AG09319 (cell line): ENCODE results near the gene LRFN5.

Experiments
- DNase-seq: peaks from one replicate; pipeline ENCODE4 v3.0.0-alpha.2; 2010; ENCODE audit warnings: low read depth; ENCODE audit errors: extremely low read depth
- TF ChIP-seq, protein P1 (sequence below): IDR thresholded peaks from 2 replicates; pipeline ENCODE4 v1.5.1; 2011; ENCODE audit warnings: low read depth, mild to moderate bottlenecking, inconsistent platforms, low read length, moderate library complexity

Gene LRFN5

DNA sequence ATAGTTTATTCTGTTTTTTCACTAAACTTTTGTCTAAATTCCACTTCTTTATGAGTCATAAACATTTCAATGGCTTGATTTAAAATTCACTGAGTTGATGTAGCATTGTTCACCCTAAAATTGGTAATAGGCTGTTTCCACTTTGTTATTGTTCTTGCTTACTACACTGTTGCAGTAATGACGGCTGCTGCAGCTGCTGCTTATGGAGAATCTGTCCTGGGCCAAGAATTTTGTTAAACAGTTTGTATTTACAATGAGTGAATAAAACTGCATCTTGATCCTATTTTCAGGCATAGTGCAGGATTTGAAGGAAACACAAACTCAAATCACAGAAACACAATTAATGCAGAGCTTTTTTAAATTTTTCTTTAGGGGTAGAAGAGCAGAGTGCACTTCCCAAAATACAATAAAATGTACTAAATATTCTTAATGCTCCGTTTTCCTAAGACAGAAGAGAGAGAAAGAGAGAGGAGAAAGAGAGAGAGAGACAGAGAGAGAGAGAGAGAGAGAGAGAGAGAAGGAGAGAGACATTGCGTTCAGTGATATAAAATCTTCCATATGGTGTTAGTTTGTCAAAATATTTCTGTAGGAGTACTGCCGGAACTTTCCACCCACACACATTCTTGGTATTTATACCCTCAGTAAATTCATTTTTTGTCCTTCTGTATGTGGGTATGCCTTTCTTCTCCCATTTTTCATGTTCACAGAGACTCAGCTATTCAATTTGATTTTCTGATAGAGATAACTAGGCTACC, 266.4 kb downstream of the LRFN5 start:
- TF ChIP-seq, protein P1, sequence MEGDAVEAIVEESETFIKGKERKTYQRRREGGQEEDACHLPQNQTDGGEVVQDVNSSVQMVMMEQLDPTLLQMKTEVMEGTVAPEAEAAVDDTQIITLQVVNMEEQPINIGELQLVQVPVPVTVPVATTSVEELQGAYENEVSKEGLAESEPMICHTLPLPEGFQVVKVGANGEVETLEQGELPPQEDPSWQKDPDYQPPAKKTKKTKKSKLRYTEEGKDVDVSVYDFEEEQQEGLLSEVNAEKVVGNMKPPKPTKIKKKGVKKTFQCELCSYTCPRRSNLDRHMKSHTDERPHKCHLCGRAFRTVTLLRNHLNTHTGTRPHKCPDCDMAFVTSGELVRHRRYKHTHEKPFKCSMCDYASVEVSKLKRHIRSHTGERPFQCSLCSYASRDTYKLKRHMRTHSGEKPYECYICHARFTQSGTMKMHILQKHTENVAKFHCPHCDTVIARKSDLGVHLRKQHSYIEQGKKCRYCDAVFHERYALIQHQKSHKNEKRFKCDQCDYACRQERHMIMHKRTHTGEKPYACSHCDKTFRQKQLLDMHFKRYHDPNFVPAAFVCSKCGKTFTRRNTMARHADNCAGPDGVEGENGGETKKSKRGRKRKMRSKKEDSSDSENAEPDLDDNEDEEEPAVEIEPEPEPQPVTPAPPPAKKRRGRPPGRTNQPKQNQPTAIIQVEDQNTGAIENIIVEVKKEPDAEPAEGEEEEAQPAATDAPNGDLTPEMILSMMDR = no peak
- DNase-seq = no peak

DNA sequence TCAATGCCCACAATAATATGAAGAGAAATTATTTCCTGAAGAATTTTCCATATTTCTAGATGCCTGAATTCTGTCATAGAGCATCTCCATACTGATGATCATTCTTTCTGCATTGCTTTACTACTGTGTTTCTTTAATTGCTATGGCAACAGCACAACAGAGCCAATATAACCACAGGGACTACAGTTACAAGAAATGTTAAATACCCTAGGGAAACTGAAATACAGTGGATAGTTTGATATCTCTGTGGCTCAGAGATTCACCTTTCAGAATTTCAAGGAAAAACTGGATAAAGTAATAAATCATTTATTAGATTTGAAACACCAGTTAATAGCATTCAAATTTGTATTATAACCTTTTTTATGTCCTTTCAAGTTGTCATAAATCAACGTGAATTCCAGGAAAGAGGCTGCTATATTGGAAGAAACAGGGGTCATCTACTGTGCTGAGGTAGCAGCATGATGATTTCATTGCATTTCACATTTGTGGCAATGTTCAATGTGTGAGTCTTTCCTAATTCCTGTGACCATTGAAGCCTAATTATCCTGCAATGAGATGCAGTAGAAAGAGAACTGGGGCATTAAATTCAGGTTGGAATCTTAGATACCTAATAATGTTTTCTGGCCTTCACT, 267.1 kb downstream of the LRFN5 start:
- DNase-seq = no peak

DNA sequence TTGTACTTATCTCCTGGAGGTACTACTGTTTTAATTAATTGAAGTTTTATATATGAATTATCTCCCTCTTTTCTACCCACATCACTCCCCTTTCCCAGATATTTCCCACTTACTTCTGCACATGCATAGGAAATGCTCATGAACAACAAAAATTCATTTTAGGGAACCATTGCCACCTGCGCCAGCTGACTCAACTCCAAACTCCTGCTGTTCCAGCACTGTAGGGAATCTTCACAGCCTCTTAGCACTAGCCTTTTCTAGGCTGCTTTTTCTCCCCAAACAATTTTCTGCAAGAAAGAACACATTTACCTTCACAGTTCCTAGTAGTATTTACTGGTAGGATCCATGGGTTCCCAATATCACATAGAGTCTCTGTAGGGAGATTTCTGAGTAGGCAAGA, 268.4 kb downstream of the LRFN5 start:
- DNase-seq = no peak

More for the DNA sequence above, 267.1 kb downstream of the LRFN5 start:
- TF ChIP-seq, protein P1 = no peak

DNA sequence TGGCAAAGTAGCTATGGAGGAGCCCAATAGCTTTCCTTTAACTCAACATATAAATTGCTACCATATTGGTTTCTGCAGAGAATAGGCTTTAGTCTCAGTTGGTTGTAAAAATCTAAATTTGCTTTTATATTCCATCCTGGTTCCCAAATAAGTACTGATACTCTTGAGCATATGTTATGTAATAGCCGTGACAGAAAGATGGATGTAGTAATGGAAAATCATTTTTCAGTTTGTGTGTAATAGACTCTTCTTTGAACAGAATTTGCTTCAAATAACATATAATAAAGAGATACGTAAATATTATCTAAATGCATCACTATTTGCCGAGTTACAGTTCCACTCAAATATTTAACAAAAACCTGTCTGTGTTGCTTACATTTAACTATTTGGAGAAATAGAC, 271.6 kb downstream of the LRFN5 start:
- TF ChIP-seq, protein P1 = no peak

More for the DNA sequence above, 268.4 kb downstream of the LRFN5 start:
- TF ChIP-seq, protein P1 = no peak

DNA sequence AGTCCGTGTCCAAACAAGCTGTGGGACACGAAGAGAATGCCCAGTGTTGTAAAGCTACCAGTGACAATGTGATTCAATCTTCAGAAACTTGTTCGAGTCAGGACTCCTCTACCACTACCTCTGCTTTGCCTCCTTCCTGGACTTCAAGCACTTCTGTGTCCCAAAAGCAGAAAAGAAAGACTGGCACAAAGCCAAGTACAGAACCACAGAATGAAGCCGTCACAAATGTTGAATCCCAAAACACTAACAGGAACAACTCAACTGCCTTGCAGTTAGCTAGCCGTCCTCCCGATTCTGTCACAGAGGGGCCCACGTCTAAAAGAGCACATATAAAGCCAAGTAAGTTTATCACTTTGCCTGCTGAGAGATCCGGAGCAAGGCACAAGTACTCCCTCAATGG, 284.9 kb downstream of the LRFN5 start:
- TF ChIP-seq, protein P1 = no peak
- no peak for DNase-seq

More for the DNA sequence above, 271.6 kb downstream of the LRFN5 start:
- no peak for DNase-seq

DNA sequence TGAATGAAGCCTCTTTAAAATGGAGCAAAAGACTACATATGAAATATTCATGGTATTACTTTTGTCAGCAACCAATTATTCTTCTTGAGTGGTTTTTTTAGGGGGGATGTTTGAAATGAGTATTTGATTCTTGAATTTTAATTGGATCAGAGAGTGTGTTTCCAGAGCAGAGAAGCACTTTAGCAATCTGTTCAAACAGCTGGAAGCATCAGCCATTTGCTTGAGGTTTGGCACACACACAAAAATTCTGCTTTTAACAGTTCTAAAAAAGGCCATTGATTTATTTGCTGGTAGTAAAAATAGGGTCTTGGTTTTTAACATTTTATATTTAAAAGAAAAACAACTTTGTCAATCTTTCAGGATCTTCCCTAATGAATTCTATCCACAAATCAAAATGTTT, 292.7 kb downstream of the LRFN5 start:
- no peak for DNase-seq
- TF ChIP-seq, protein P1 = no peak

DNA sequence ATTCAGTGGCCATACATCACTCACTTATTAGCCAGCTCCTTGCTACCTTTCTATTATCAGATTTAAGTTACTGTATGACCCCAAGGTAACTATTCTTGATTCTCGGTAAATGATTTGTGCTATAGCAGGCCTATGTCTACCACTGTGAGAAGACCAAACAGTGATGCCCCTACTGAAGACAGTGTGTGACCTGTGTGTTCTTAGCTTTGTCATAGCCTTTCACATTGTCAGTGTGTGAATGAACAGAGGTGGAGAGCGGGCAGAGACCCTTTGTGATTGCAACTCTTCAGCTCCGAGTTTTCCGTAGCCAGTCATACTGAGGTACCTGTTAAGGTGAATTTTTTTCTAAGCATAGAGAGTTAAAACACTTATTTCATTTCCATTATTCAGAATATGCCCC, 294.0 kb downstream of the LRFN5 start:
- TF ChIP-seq, protein P1 = no peak
- DNase-seq = no peak
